Measurements from ENCODE around the gene NARF. TPM values are rescaled to one million over a fixed set of nuclear protein-coding genes. Genes with fewer than 3 reads are reported as not detected.
"Not testable (repeated sequence)": the region's sequence is repeated elsewhere in the genome, so short reads cannot be mapped to it uniquely, and the experiment has no call there.

NARF gene
- total RNA-seq, 1 donor from 2014 or later = 65.7 TPM

- TF ChIP-seq CTCF (IDR thresholded peaks at IDR 0.05) = no peak
- DNase-seq (ENCODE audit: extremely low spot score, unreplicated experiment) = no peak
- Mint-ChIP-seq H3K4me3 (ENCODE audit: unreplicated experiment) (no peak overlapping the region), H3K4me1 (ENCODE audit: unreplicated experiment) (peaks cover 21% of the 10 kb centered on the region), H3K9me3 (ENCODE audit: unreplicated experiment) (no peaks in the 10 kb centered on the region), H3K27me3 (ENCODE audit: unreplicated experiment) (no peaks in the 10 kb centered on the region), H3K36me3 (ENCODE audit: unreplicated experiment) (peaks cover 4% of the 10 kb centered on the region), H3K27ac (ENCODE audit: unreplicated experiment) (no peak overlapping the region)
These were observed 10.7 kb upstream of the NARF start for GRCh38 chr17:82447876-82448275.

- H3K4me3 Mint-ChIP-seq (ENCODE audit: unreplicated experiment) = peak overlapping the region; percentile 81
- TF ChIP-seq CTCF (IDR thresholded peaks at IDR 0.05) = no peak
- no peaks in the 10 kb centered on the region for H3K36me3 Mint-ChIP-seq (ENCODE audit: unreplicated experiment)
- H3K27me3 Mint-ChIP-seq (ENCODE audit: unreplicated experiment) = no peaks in the 10 kb centered on the region
- no peak overlapping the region for H3K27ac Mint-ChIP-seq (ENCODE audit: unreplicated experiment)
- H3K9me3 Mint-ChIP-seq (ENCODE audit: unreplicated experiment) = no peaks in the 10 kb centered on the region
- peaks cover 21% of the 10 kb centered on the region for H3K4me1 Mint-ChIP-seq (ENCODE audit: unreplicated experiment)
- DNase-seq (ENCODE audit: extremely low spot score, unreplicated experiment) = no peak
These were observed 9.2 kb upstream of the NARF start for GRCh38 chr17:82449131-82449882.

GRCh38 chr17:82449883-82450356 lies 8.6 kb upstream of the NARF start:
- Mint-ChIP-seq H3K36me3 (ENCODE audit: unreplicated experiment) (no peaks in the 10 kb centered on the region), H3K27ac (ENCODE audit: unreplicated experiment) (peak overlapping the region; percentile 54), H3K9me3 (ENCODE audit: unreplicated experiment) (no peaks in the 10 kb centered on the region), H3K27me3 (ENCODE audit: unreplicated experiment) (no peaks in the 10 kb centered on the region), H3K4me3 (ENCODE audit: unreplicated experiment) (peak overlapping the region; percentile 81), H3K4me1 (ENCODE audit: unreplicated experiment) (peaks cover 21% of the 10 kb centered on the region)
- DNase-seq (ENCODE audit: extremely low spot score, unreplicated experiment) = no peak
- no peak for TF ChIP-seq CTCF (IDR thresholded peaks at IDR 0.05)

GRCh38 chr17:82450357-82451106 lies 8.0 kb upstream of the NARF start, which contains the start of gene CYBC1:
Gene CYBC1 (minus strand): TSS chr17:82450752. CDS start chr17:82449254, 1,498 bp downstream.
- TF ChIP-seq CTCF (IDR thresholded peaks at IDR 0.05) = no peak
- H3K36me3 Mint-ChIP-seq (ENCODE audit: unreplicated experiment) = no peaks in the 10 kb centered on the region
- H3K4me1 Mint-ChIP-seq (ENCODE audit: unreplicated experiment) = peaks cover 21% of the 10 kb centered on the region
- H3K27ac Mint-ChIP-seq (ENCODE audit: unreplicated experiment) = peak within 1 kb of the TSS; percentile 96
- peak within 1 kb of the TSS; percentile 81 for H3K4me3 Mint-ChIP-seq (ENCODE audit: unreplicated experiment)
- H3K9me3 Mint-ChIP-seq (ENCODE audit: unreplicated experiment) = no peaks in the 10 kb centered on the region
- peak; percentile 97 for DNase-seq (ENCODE audit: extremely low spot score, unreplicated experiment)
- no peaks in the 10 kb centered on the region for H3K27me3 Mint-ChIP-seq (ENCODE audit: unreplicated experiment)

GRCh38 chr17:82452162-82452561 lies 6.4 kb upstream of the NARF start:
- Mint-ChIP-seq H3K9me3 (ENCODE audit: unreplicated experiment) (no peaks in the 10 kb centered on the region), H3K4me3 (ENCODE audit: unreplicated experiment) (no peak overlapping the region), H3K27me3 (ENCODE audit: unreplicated experiment) (no peaks in the 10 kb centered on the region), H3K4me1 (ENCODE audit: unreplicated experiment) (peaks cover 23% of the 10 kb centered on the region), H3K27ac (ENCODE audit: unreplicated experiment) (peak overlapping the region; percentile 14), H3K36me3 (ENCODE audit: unreplicated experiment) (no peaks in the 10 kb centered on the region)
- no peak for DNase-seq (ENCODE audit: extremely low spot score, unreplicated experiment)
- TF ChIP-seq CTCF (IDR thresholded peaks at IDR 0.05) = no peak

- DNase-seq (ENCODE audit: extremely low spot score, unreplicated experiment); H3K27me3 Mint-ChIP-seq (ENCODE audit: unreplicated experiment); H3K9me3 Mint-ChIP-seq (ENCODE audit: unreplicated experiment); H3K4me3 Mint-ChIP-seq (ENCODE audit: unreplicated experiment); H3K27ac Mint-ChIP-seq (ENCODE audit: unreplicated experiment); H3K36me3 Mint-ChIP-seq (ENCODE audit: unreplicated experiment): not testable (repeated sequence)
- H3K4me1 Mint-ChIP-seq (ENCODE audit: unreplicated experiment) = peaks cover 31% of the 10 kb centered on the region
These were observed 5.4 kb upstream of the NARF start for GRCh38 chr17:82453151-82453550.

- H3K4me3 Mint-ChIP-seq (ENCODE audit: unreplicated experiment); H3K9me3 Mint-ChIP-seq (ENCODE audit: unreplicated experiment); H3K27ac Mint-ChIP-seq (ENCODE audit: unreplicated experiment); DNase-seq (ENCODE audit: extremely low spot score, unreplicated experiment); H3K27me3 Mint-ChIP-seq (ENCODE audit: unreplicated experiment); H3K36me3 Mint-ChIP-seq (ENCODE audit: unreplicated experiment): not testable (repeated sequence)
- H3K4me1 Mint-ChIP-seq (ENCODE audit: unreplicated experiment) = peaks cover 31% of the 10 kb centered on the region
These were observed 4.8 kb upstream of the NARF start for GRCh38 chr17:82453706-82454105.

Measured in osteocyte (in vitro differentiated cells).